ENCODE data around the gene WHRN.
A peak's percentile ranks its signal among the peaks of the same experiment; 100 is the strongest.

Gene WHRN

DNA sequence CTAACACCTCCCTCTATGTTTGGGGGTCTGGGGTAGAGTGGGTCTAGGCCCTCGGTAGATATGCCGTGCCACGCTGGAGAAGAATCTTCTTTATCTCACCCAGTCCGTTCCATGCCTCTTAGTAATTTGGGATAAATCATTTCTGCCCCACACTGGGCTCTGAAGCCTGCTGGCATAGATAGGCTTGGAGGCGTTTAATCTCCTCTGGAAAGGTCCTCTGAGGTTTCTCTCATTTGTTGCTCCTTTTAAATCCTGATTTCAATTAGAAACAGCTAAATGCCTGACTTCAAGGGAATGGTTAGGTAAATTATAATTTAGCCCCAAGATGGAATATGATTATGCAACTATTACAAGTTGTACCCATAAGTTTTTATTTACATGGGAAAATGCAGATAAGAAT lies 59.7 kb downstream of the WHRN start:
- DNase-seq, result no peak

DNA sequence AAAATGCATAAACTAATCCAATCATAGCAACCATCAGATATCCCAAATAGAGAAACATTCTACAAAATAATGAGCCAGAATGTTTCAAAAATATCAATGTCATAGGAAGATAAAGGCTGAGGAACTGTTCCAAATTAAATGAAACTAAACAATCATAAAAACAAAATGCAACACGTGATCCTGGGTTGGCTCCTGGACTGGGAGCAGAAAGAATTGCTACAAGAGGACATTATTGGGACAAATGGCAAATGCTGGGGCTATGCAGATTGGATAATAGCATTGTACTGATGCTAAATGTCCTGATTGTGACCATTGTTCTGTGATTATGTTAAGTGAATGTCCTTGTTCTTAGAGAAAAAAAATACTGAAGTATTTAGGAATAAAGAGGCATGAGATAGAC lies 63.3 kb downstream of the WHRN start:
- no peak for DNase-seq

DNA sequence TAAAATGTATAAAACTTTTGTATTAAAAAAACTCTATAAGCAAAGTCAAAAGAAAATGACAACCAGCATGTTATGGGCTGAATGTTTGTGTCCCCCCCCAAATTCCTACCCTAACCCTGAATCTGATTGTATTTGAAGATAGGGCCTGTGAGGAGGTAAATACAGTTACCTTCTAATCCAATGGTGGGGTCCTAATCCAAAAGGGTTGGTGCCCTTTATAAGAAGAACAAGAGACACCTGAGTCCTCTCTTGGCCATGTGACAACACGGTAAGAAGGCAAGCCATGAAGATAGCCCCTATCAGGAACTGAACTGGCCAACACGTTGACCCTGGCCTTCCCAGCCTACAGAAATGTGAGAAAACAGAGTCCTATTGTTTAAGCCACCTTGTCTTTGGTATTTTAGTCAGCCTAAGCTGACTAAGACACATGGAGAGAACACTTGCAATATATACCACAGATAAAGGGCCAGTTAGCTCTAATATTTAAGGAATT lies 67.8 kb downstream of the WHRN start:
- no peak for DNase-seq

DNA sequence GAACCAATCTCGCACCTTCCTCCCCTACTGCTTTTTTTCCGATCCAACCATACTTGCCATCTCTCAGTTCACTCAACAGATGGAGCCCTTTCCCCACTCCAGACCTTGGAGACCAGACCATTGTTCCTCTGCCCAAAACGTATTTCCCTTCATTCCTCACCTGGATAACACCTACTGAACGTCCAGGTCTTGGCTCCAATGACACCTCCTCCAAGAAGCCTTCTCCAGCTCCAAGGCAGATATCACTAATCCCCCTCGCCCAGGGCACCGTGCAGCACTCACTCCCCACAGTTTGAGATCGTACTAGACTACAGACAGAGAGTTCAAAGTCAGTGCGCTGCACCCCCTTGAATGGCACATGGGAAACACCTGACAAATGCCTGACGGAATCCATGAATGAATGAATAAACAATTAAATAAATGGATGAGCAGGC lies 70.4 kb downstream of the WHRN start:
- DNase-seq, result peak; percentile 20

DNA sequence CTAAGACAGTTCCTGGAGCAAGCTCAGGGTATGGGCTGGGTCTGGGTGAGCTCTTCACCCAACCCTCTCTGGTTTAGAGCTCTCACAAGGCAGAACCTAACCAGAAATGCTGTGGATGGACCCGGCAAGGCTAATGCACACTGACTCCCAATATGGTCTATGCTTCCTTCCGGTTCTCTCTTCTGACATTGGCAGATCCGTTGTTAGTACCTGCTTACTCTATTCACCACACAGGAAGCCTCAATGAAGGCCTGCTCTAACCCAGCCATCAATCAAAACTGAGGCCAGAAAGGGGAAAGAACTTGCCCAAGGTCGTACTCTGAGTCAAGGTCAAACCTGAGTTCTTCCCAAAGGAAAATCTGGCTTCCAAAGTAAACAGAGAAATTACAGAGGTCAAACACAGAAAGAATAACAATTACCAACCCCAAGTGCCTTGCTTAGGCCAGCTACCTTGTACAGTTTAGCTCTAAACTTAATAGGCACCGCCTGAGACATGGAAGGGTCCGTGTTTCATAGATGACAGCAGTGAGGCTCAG lies 71.5 kb downstream of the WHRN start:
- DNase-seq, result peak; percentile 5

DNA sequence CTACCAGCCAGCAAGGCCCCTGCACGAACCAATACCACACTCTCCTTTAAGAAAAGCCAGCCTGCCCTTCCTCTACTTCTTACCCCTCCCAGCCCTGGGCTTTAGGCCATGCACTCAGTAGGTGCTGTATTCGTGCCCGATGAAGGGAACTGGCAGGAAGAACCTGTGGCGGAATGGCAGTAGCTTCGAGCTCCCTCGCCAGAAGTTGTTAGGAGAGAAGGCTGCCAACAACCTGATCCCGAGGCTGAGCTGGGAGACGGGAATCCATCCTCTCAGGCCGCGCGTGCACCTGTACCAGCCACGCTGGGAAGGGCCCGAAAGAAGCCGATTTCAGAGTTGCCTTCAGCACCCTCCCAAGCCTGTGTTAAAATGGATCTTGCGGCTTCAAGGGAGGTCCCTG lies 72.2 kb downstream of the WHRN start:
- no peak for DNase-seq

DNA sequence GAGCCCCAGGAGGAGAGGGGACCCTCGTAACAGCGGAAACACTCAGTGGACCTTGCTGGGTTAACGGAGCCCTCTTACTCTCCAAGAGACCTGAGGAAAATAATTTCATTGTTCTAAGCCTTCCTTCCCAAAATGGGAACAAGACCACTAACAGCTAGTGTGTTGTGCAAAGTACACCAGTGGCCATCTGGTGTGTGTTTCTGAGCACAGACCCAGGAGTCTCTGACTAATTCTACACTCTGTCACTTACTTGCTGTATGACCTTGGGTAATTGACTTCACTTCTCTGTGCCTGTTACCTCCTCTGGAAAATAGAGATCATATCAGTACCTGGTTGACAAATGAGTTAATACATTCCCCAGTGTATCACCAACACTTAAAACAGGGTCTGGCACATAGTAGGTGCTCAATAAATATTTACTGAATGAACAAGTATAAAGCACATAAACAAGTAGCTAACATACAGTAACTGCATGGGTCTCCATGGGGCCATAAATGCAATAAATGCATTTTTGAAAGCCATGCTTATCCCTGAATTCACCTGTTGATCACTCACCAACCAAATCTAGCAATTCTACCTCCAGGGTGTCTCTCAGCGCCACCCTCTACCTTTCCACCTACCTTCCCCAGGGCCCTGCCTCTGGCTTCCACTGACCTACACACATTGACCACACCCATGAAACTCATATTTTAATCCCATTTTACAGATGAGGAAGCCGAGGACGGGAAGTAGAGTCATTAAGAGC lies 72.8 kb downstream of the WHRN start:
- DNase-seq, result no peak

DNA sequence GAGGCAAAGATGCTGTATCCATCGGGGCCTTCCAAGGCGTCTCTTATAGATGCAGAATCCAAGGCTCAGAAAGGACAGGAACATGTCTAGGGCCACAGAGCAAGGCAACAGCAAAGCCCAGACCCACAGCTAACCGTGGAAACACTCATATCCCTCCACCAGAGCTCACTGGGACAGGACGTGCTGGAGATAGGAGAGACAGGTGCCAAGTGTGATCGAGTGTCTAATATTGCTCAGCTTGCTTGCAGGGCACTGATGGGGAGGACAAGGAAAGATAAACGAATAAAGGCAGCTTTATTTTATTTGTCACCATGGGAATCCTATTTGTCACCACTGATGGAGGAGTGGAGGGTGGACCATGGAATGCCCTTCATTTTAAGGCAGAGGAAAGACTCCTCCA lies 73.5 kb downstream of the WHRN start:
- DNase-seq, result no peak

DNA sequence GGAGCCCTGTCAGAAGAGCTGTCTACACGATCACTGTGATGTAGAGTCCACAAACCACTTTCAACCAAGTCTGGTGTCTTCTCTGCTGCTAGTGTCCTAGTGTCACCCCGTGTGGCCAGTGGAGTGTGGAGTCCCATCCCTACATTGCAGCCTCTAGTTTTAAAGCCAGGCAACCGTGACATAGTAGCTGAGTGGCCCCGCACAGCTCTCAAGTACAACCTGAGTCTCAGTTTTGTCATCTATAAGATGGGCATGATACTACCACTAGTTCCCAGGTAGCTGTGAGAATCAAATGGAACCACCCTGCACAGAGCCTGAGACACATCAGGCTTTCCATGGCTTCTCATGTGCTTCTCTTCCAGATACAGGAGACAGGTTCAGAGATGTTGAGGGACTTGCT lies 74.3 kb downstream of the WHRN start:
- no peak for DNase-seq

DNA sequence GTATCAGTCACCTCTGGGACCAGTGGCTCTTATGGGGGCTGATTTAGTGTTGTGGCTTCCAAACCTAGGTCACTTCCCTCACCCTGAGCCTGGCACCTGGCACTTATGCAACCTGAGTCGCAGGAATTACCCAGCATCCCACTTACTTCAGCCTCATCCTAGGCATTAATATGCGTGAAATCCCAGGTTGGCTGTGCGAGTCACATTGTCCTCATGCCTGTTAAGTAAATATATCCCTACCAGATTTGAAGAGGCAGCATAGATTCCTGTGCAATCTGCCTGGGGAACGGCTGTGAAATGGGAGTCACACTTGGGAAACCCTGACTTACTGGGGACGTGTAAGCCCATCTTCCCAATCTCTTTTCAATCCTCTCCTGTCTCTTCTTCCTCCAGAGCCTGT lies 74.8 kb downstream of the WHRN start:
- DNase-seq, result no peak

DNA sequence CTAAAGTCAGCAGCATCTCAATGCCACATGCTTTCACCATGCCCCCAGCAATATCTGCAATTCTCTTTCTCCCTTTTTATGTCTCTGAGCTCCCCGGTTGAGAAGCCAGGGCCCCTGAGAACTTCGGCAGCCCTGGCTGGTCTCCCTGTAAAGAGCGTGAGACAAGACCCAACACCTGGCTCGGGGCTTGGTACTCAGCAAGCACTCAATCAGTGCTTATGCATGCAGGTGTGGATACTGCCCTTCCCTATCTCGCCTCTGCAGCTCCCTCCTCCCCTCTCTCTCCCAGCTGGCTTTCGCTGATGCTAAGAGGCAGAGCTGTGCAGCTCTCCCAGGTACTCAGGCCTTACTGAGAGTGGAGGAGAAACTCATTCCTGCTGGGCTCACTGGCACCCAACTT lies 75.8 kb downstream of the WHRN start:
- no peak for DNase-seq

DNA sequence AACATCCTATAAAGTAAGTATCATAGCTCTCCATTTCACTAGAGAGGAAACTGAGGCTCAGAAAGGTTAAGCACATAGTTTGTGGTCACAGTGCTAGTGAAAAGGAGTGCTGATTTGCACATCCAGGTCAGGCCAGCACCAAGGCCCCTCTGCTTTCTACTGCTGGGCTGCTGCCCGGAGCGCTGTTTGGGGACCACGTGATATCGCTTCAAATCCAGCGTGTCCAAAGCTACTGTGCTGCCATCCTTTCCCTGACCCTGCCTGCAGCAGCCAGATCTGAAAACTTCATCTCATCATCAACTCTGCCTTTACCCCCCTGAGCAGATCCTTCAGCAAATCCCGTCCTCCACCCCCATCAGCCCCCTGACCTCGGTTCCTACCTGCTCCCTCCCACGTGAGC lies 76.8 kb downstream of the WHRN start:
- DNase-seq, result no peak

DNA sequence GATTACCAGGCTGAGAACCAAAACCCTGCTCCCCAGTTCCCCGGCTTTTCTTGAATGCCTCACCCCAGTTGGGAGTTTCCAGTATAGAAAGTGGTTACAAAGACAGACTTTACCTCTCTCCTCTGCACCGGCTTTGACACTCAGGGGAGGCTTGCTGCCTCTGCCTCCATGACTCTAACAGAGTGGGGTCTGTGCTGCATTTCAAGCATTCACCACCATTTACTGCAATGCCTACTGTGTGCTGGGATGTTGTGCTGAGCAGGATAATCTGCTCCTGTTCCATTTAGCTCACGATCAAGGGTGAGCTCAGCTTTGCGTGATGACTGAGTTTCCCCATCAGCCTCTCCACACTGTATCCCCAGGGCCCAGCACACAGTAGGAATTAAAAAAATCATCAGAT lies 77.6 kb downstream of the WHRN start:
- no peak for DNase-seq

DNA sequence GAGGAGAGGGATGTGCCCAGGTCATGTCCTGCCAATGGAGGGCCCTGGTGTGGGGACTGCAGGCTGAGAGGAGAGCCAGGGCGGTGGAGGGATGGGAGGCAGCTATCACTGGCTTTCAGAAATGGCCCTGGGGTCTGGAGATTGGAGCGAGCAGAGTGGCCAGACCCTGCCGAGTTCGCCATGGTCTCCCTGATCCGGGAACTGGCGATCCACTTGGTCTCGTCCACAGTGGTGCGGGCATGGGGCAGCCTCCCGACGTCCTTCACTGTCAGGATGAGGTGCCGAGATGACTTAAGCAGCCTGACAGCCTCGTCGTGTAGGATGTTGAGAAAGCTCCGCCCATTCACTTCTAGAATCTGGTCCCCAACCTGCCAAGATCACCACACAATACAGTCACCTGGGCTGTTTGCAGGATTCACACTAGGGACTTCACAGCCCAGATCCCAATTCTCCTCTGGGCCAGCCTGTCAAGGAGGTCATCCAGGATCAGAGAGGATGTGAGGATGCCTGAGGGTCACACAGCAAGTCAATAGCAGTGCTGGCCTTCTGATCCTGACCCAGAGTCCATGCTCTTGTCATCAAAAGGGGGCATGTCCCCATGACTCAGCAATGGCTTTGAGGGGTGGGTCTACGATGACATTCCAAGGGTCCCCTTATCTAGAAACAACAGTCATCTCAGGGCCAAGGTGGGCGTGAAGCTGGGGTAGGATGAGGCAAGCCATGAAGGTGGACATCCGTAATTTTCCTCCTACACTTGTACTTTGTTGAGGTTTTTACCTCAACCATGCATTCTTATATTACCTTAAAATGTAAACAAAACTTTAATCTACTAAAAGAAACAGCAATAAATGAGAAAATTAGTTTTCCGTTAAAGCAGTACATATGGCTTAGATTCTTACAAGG lies 79.0 kb downstream of the WHRN start:
- no peak for DNase-seq

DNA sequence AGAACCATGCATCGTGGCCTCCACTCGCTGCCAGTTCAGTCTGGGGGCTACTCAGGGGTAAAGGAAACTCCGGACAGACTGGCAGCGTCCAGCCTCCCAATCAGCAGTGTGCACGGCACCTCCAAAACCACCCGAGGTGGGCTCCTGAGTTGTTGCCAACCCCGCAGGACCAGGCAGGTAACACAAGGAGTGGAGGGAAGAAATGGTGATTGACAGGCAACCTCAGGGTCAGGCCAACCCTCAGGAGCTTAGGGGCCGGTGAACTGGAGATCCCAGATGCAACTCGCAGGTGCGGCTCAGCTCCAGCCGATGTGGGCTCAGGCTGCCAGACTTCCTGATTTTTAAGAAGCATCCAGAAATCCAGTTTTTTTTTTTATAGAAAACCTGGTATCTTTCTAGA lies 80.1 kb downstream of the WHRN start:
- DNase-seq, result no peak

DNA sequence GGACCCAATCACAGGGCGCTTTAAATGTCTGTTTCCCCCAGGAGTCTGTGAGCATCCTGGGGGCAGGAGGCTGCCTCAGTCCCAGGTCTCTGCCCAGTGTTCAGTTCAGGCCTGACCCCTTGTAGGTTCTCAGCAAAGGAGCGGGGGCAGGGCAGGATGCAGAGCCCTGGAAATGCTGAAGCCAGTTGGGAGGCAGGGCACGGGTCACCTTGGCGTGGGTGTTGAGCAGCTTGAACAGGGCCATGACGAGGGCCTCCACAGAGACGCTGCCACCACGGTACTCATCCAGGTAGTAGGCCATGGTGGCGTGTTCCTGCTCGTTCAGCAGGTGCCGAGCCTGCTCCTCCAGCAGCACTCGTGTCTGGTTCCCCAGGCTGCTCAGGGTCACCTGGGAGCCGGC lies 81.1 kb downstream of the WHRN start:
- no peak for DNase-seq

DNA sequence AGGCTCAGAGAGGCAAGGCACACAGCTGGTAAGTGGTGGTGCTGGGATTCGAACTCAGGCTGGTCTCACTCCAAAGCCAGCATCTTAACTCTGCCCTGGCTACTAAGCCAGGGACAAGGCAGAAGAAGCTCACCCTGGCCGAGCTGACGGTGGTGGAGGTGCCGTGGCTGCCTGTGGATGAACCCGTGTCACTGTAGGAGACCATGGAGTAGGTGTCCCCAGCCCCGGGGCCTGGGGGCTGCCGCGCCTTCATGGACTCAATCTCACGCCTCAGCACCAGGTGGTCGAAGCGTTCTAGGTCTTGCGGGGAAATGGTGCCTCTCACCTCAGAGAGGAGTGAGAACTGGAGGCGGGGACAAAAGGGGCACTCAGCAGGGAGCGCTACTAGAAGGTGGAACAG lies 82.1 kb downstream of the WHRN start:
- DNase-seq, result no peak

DNA sequence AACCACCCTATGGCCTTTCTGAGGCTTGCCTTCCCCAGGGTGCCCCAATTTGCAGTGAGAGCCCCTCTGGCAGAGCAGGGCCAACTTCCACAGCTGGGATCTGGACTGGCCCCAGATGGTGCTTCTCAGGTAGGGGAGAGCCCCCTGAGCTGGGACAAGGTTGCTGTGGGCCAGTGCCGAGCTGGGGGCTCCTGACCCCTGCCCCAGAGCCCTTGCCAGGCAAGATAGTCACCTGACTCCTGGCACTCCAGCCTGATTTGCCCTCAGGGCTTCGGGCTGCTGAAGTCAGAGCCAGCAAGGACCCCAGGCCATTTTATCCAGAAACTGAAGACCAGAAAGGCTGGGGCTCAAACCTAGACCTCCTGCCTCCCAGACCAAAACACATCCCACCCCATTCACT lies 84.1 kb downstream of the WHRN start:
- DNase-seq, result no peak

DNA sequence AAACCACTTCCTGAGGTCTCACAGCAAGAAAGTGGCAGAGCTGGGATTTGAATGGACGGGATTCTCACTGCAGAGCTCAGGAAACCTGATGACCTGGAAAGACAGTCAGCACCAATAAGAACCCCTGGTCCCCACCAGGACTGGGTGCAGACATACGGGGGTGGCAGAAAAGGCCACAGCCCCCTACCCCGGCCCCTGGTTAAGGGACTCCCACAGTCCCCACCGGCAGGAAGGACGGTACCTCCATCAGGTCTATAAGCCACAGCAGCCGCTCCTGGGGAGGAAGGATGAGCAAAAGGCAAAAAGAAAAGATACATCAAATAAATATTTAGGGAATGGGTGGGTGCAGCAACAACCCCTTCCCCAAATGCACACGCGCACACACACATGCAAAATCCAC lies 85.5 kb downstream of the WHRN start:
- DNase-seq, result no peak

DNA sequence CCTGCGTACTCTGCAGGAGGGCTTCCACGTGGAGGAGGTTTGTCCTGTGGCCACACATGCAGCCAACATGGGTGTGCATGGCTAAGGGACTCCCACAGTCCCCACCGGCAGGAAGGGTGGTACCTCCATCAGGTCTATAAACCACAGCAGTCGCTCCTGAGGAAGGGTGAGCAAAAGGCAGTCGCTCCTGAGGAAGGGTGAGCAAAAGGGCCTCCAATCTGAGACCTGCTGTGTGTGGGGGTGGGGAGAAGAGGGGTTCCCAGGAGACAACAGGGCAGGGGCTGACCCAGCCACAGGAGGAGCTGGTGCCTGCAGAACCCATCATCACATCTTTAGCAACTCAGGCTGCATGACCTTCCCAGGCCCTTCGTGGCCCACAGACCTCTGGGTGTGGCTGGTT lies 87.2 kb downstream of the WHRN start:
- DNase-seq, result no peak

DNA sequence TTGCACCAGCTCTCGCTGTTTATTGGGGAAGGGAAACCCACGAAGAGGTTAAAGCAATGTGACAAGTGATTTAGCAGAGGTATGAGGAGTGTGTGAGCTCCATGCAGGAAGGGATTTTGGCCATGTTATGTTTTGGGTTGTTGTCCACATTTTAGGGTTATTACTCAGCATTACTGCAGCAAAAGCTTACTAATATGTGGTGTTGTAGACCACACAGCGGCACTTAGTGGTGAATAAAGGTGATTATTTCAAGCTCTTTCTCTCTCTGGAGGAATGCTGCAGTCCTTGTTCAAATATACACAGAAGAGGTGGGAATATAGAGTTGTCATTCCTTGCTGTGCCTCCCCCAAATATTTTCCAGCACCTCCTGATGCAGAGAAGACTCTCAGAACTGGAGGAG lies 87.8 kb downstream of the WHRN start:
- DNase-seq, result no peak

DNA sequence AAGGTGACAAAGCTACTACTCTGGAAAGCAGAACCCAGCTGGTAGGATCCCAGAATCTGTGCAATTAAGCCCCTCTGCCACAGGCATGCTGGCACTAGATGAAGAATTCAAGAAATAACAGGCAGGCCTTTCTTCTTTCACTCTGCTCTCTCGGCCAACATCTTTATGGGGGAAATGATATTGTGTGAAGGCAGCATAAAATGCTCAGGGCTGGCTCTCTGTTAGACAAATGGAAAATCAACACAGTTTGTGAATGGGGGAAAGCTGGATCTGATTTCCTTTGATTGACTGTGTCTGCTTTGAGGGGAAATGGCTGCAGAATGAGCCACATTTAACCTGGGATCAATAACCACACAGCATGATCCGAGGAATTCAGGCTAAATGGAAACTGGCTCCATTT lies 88.4 kb downstream of the WHRN start:
- no peak for DNase-seq

DNA sequence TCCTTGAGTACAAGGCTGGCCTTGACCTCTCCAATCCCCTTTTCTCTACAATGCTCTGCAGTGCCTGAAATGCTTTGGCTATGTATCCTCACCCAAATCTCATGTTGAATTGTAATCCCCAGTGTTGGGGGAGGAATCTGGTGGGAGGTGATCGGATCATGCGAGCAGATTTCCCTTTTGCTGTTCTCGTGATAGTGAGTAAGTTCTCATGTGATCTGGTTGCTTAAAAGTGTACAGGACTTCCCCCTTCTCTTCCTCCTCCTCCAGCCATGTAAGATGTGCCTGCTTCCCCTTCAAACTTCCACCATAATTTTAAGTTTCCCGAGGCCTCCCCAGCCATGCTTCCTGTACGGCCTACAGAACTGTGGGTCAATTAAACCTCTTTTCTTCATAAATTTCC lies 89.0 kb downstream of the WHRN start:
- DNase-seq, result no peak

DNA sequence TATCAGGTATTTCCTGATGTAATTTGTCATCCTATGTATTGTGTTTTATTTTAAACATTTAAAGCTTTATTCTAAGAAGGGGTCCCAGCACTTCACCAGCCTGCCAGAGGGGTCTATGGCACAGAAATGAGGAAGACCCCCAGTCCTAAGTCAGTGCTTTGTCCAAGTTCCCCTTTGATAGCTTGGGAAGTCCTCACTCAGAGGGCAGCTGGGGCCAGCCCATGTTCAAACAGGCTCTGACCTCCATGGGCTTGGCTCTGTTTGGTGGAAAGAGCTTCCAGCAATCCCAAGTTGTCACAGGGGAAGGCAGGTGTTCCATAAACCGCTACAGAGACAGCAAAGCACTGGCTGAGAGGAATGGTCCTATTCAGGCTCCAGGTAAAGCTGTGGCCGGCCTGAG lies 90.9 kb downstream of the WHRN start:
- no peak for DNase-seq

Data from GDM1 (cell line).